HG03060 (cell line): Measurements from ENCODE around the gene MFAP5.

Experiments used
- ATAC-seq: cut with Tn5 transposase; IDR thresholded peaks from one replicate; pipeline ENCODE4 v1.9.1; 2021; ENCODE audit warnings: low read depth, moderate number of reproducible peaks; ENCODE audit not compliant: unreplicated experiment

The MFAP5 gene, protein sequence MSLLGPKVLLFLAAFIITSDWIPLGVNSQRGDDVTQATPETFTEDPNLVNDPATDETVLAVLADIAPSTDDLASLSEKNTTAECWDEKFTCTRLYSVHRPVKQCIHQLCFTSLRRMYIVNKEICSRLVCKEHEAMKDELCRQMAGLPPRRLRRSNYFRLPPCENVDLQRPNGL

DNA sequence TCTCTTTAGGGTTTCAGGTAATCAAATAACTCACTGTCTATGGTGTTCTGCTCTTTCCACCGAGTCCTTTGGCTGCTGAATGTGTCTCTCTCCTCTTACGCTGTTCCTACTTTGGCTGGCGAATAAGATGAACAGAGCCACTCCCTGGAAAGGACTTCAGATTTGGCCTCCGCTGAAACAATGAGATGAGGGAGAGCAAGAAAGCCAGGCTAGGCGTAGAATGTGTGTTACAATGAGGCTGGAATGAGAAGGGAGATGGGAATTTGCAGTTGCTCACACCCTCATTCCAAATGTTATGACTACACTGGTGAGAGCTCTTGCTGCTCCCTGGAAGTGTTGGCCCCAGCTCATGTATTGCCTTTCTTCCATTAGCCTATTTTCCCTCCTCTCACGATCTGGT lies at the start of gene MFAP5:
Gene MFAP5, minus strand, starts transcription at position 234 of the 400 bp plus-strand sequence. CDS start 722 bp downstream, outside the sequence.
- no peak for ATAC-seq

DNA sequence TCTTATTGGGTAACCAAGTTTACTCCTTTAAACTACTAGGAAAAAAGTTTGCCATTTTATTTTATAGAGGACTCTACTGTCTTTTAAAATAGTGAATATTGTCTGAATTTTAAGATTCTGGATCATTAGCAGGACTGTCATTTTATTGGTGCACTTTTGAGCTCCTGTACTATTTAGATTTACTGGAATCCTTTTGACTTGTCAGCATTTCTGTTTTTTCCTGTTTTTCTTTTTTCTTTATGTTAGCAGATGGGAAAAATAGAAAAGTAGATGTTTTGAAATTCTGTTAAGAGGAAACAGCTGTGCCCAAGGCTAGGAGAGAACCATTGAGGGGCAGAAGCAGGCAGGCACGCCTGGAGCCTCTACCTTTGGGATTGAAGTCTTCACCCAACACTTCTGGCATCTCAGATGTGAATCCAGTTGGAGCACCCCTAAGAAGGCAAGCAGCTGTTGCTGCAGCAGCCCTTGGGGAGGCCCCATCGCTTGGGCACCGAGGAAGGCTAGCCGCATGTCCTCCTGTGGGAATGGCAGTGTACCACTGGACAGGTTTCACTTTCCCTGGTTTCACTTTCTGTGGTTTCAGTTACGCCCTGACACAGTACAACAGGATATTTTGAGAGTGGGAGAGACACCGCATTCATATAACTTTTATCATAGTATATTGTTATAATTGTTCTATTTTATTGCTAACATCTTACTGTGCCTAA lies 46.7 kb upstream of the MFAP5 start:
- no peak for ATAC-seq

DNA sequence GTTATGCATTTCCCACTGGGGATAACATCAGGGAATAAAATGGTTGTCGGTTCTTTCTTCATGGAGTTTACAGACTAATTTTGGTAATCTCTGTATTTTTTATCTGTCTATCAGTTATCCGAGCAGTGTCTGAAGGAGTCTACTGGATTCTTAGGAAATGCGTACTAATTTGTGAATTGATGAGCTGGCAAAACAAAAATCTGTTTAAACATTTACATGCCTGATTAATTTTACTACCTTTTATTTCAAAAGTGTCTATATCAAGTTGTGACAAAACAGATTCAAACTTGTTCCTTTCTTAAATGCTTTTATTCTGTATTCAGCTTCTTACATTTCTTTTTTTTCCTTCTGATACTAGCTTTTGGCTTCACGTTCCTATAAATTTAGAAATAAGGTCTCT lies 39.5 kb upstream of the MFAP5 start:
- no peak for ATAC-seq

DNA sequence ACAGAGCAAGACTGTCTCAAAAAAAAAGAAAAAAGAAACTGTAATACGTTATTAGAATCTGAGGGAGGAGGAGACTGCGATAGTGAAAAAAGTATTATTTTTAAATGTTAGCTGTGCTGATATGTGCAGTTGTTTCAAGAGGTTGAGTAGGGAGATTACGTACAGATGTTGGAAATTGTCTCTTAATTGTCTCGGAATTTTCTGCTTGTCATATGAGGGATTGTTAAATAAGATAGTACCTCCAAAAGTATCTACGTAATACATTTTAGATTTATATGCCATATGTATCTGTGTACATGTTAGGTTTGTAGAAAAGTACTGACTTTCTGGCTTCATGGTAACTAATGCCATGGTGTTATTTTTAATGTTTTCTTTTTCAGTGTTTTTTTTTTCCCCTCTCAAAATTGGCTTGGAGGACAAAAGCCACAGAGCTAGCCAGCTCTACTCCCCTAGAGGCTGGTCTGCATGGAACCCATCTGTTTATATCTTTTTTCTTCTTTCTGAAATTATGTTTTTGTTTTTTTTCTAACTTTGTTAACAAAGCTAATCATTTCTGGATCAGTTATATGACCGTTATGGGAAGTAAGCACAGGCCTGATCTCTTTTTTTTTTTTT lies 38.5 kb upstream of the MFAP5 start:
- no peak for ATAC-seq

DNA sequence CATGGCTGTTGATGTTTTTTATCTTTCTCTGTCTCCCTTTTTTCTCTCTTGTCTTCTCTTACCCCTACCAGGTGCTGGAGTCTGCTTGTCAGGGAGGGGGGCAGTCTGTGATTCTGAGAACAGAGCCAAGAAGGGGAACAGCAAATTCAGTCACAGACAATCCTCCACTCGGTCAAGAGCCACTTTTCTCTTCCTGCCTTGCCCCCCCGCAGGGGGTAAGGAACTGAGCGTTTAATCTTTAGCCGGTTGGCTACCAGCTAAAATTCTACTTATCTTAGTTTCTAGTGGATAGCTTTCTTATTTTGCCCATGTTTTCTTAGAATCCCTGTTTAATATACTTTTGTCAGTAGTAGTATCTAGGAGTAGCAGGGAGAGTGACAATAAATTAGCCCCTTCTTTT lies 37.1 kb upstream of the MFAP5 start:
- no peak for ATAC-seq

DNA sequence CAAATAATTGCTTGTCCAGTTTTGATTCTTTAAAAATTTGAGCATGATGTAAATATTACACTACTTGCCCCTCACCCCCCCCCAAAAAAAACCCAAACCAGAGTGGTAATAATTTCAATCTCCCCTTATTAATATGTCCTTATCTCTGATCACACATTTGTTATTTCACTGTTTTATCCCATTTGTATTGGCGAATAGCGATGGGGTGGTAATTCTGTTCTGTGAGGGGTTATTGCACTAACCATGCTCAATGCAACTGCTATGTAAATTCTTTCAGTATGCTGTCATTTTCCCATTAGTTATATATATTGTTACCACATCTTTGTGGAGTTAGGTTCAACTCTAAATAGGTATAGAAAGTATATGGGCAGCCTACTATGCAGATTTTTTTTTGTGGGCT lies 36.3 kb upstream of the MFAP5 start:
- no peak for ATAC-seq

DNA sequence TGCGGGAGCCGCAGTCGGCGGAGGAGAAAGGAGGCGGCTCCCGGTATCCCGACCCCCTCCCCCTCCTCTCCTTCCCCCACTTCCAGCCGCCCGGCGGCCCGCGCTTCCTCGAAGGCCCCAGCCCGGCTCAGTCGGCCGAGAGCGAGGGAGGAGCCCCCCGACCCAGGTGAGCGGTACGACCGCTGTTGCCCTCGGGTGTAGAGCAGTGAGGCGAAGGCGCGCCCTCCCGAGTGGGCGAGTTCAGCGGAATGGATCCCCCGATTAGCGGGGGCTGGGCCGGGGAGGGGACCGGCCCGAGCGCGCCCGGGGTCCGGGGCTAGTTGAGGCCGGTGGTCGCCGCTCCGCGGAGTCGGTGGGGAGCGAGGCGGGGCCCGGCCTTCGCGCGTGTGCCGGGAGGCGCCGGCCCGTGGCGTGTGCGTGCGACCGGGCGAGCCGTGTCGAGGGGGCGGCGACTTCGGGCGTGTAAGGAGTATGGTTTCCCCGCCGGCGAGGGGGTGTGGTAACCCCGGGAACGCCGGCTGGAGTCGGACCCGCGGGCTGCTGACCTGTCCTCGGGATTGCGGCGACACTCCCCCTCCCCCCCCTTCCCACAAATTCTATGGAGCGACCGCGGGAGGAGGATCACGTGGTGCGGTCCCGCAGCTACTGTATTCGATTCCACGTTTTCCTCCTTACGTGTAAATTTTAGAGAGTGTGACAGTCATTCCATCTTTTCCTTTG lies 35.7 kb upstream of the MFAP5 start:
- ATAC-seq, result no peak

DNA sequence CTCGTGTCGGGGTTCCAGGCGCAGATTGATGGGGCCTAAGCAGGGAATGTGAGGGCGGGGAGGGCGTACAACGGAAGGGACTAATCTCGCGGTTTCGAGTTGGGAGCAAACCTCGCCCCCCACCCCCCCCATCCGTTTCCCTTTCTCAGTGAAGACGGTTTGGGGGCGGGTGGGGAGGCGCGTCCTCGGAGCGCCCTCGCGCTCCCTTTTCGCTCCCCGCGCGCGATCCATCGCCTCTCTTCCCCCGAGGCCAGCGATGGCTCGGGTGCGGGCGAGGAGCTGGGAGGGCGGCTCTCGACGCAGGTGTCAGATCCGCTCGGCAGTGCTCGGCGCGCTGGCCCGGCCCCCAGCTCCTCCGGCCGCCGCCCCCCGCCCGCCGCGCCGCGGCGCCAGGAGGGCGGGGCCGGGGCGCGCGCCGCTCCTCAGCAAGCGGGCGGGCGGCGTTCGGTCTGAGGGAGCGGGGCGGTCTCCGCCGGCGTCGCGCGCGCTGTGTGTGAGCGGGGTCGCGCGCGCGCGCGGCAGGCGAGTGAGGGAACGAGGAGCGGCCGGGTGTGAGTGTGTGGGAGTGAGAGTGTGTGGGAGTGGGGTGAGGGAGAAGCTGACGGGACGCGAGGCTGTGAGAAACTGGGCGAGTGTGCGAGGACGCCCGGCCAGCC lies 35.0 kb upstream of the MFAP5 start, which contains the start of gene RIMKLB:
Gene RIMKLB, plus strand, starts transcription at position 516 of the 656 bp plus-strand sequence. CDS start 15,876 bp downstream, outside the sequence.
- ATAC-seq, result no peak

DNA sequence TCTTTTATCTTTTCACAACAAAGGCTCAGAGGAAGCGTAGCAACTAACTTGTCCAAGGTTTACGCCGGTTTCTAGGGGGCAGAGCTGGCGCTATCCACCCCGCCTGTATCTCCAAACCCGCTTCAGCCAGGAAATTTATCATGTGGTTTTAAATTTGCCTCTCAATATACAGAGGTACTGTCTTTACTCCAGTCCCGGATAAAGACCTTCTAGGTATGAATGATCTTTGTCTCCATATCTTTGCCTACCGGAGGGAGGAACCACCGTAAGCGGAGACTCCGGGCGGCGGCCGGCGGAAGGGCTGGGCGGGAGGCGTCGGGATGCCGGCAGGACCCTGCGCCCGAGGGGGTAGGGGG lies 34.5 kb upstream of the MFAP5 start:
- ATAC-seq, result no peak

DNA sequence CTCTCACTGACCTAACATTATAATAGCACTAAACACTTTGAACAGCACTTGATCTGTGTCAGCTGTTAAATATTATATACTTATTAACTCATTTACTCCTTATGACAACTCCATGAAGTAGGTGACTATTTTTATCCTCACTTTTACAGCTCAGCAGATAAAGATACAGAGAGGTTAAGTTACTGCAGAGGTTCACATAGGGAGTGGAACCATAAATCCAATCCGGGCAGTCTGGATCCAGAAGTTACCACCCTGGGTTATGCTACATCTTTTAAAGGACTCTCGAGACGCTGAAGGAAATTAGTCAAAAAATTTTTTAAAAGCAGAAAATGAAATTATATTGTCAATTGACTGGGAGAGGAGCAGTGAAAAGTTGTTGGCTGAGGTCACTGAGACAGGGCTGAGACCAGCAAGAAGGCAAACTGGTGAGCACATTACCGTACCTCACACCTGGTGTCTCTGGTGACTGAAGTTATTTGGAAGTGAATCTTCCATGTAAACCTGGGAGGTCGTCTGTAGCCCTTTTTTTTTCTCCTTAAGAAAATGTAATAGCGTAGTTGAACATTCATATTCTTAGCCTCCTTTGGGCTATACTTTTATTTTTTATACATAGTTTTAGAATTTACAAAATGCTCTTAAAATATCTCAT lies 33.9 kb upstream of the MFAP5 start:
- ATAC-seq, result no peak

DNA sequence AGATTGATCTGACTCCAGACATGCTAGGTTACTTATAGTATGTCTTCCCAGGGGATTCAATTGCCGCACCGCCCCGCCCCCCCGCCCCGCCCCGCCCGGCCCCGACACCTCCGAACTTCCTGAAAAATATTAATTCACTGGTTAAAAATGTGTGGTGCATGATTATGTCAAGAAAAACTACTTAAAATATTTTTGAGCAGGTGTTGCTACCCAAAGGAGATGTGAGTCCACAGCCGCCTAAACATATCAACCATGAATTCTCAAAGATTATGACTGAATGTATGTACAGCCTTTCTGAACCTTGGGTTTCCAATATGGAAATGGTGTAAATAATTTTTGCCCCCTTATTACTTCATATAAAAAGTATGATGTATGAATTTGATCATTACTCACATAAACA lies 32.5 kb upstream of the MFAP5 start:
- no peak for ATAC-seq

DNA sequence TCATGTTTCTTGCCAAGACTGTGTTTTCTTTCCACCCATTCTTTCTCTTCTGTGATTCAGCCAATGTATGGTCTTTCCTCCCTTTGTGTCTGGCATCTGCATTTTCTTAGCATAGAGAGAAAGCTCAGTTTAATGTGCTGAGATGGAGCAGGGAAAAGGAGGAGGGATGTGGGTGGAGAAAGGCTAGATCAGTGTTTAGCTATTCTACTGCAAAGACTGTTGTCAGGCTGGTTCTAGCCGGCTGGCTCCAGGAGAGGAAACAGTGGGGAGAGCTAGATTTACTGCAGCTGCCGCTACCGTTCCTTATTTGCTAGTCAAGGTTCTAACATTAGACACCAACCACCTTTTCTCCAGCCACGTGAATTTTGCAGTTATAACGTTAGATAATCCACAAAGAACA lies 29.9 kb upstream of the MFAP5 start:
- no peak for ATAC-seq

DNA sequence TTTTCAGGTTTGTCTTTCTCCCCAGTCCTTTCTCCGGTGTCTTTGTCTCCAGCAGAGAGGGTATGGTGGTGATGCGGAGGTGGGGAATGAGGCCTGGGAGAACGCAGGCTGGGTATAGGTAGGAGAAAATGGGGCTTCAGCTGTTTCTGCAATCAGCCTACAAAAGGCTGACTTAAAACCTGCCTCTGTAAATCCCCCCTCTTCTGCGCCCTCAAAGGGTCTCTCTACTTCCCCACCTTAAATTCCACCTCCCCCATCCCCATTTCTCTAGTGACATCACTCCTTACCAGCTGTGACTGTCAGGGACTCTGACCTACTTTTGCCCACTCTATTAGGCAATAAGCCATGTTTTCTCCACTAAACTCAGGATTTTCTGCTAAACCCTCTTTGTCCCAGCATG lies 27.1 kb upstream of the MFAP5 start:
- ATAC-seq, result no peak

DNA sequence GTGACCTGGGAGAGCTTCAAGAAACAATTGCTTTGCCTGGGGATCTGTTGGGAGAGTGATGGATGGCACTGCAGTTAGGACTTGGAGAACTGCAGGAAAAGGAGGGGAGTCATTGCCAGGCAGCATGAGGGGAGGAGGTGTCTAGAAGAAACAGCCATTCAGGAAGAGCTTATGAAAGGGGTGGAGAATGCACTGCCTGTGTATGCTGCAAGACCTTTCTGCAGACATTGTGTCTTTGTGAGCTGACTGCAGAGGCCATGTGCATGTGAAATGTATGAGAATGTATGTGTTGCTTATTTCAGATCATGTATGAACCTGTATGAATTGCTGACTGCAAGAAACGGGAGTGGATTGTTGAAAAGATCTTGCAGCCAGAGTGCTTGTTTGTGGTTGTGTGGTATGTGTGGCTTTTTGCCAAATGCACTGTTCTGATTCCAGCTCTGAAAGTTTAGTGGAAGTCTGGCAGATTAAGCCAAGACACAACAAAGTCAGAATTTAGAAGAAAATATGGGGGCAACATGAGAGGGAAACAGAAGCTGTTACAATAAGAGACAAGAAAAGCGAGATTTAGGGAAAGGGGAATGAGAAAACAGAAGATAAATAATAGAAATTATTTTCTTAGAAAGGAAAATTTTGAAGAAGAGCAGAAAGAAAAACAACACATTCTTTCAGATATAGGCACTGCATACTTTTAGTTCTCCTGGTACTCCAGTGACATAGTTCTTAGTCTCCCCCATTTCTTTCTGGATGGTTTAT lies 25.4 kb upstream of the MFAP5 start:
- no peak for ATAC-seq

DNA sequence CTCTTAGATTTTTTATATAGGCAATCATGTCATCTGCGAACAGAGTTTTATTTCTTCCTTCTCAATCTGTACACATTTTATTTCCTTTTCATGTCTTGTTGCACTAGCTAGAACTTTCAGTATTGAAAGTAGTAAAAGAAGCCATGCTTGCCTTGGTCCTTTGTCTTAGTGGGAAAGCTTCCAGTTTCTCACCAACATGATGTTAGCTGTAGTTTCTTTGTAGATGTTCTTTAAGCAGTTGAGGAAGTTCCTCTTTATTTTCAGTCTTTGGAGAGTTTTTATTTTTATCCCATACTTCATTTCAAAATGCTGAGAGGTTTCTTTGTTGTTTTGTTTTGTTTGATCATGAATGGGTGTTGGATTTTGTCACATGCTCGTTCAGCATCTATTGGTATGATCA lies 22.4 kb upstream of the MFAP5 start:
- ATAC-seq, result no peak

DNA sequence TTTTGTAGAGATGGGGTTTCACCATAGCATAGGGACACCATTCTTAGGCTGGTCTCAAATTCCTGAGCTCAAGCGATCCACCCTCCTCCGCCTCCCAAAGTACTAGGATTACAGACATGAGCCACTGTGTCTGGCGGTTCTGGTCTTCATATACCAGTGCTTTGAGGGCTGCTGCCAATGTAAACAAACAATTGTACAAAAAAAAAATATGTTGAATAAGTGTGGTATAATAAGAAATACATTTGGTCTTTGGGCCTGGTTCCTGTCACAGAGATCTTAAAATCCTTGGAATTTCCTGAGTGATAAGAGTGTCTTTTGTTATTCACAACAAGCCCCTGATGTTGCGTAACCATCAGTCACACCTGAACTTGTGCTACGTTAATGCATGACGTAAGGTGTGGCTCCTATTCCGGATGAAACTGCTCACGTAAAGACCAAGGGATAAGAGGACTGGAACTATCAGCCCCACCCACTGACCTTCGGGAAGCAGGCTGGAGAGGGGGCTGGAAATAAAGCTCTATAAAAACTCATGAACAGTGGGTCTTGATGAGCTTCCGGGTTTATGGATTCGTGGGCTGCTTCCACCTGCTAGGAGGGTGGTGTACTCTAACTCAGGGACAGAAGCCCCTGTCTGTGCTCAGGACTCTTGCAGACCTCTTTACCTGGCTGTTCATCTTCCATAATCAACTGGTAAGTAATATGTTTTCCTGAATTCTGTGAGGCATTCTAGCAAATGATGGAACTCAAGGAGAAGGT lies 18.7 kb upstream of the MFAP5 start:
- no peak for ATAC-seq

DNA sequence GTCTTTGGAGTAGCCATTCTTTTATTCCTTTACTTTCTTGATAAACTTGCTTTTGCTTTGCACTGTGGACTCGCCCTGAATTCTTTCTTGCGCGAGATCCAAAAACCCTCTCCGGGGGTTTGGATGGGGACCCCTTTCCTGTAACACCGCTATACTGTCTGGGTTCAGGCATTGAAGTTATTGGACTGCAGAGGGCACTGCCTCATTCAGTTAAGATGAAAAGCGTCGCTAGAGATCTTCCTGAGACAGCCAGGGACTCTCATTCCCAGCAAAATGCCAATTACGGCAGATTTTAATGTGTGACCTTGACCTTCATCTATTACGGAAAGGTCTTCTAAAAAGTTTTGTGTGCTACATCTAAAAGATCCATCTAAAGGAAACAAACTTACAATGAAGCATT lies 17.9 kb upstream of the MFAP5 start:
- ATAC-seq, result no peak

DNA sequence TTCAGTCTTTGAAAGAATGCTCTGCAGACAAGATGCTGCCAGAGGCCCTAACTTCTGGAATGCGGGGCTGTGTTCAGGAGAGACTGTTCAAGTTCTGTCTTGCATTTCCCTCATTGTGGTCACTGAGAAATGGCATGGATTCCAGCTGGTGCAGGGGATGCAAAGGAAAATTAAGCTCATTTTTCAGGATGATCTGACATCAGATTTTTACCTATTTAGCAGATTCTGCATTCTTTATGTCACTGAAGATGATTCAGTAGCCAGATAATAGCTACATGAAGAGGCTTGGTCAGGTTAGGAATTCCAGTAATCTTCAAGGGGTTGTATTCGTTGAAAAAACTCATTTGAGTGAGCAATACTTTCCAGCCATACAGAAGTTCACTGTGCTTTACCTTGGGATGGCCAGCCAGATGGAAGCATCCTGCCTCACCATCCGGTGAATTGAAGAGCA lies 16.1 kb upstream of the MFAP5 start:
- no peak for ATAC-seq

DNA sequence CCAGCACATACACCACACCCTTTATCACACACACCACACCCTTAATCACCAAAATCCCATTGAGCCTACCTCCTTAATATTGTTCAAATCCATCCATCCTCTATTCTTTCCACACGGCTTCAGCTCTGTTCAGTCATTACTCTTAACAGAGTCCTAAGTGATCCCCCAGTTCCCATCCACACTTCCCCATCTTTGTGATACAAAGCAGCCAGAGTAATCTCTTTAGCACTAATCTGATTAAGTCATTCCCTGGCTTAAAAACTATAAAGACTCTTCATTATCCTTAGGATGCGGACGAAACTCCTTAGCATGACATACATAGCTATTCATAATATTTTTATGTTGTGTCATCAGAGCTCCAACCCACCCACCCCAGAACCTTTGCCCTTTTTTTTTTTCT lies 14.7 kb upstream of the MFAP5 start:
- ATAC-seq, result no peak
